Breast epithelium (tissue), 3 donors: ENCODE results near the gene PAN3.

Experiments used
- CTCF ChIP-seq, 3 donors: fragments of 450-650 bp; IDR thresholded peaks; one replicate each; pipeline ENCODE4 v1.5.1; 2016 to 2017; ENCODE audit warnings: antibody characterized with exemption in 3 of 3, mild to moderate bottlenecking in 3 of 3, moderate library complexity in 3 of 3
- POLR2A ChIP-seq: fragments of 450-650 bp; IDR thresholded peaks from one replicate; pipeline ENCODE4 v1.6.1; 2016; ENCODE audit warnings: antibody characterized with exemption, mild to moderate bottlenecking, moderate library complexity
- POLR2AphosphoS5 ChIP-seq, 3 donors: sonication (generic); formaldehyde crosslinking; IDR thresholded peaks; one replicate each; pipeline ENCODE4 v1.6.1; 2017; ENCODE audit warnings: antibody characterized with exemption in 3 of 3

GRCh38 chr13:28219408-28220099 lies 81.2 kb downstream of the PAN3 start:
- TF ChIP-seq CTCF (IDR thresholded peaks at IDR 0.05) (no peak), POLR2A (no peak), POLR2AphosphoS5 (IDR thresholded peaks at IDR 0.05) (no peak)
